Keratinocyte (primary cell): ENCODE data around the gene AFAP1L2.

Source experiments
- CTCF ChIP-seq, 3 experiments: IDR thresholded peaks in 1 of 3; conservative IDR thresholded peaks in 1 of 3; optimal IDR thresholded peaks in 1 of 3; 2 replicates in 2 of 3; 3 replicates in 1 of 3; pipeline versions ENCODE3 to v1.5.1; 2011; ENCODE audit warnings: low read length in 3 of 3, mild to moderate bottlenecking in 3 of 3, moderate library complexity in 2 of 3, control low read depth in 1 of 3, inconsistent platforms in 1 of 3; ENCODE audit not compliant: insufficient read depth in 2 of 3; ENCODE audit errors: extremely low read depth in 1 of 3
- EZH2 ChIP-seq: IDR thresholded peaks from one replicate; pipeline ENCODE4 v1.6.1; 2012; ENCODE audit warnings: inconsistent platforms, mild to moderate bottlenecking, low read length, moderate library complexity

GRCh38 chr10:114405011-114405350 lies 679 bp upstream of the AFAP1L2 start:
- TF ChIP-seq CTCF (optimal IDR thresholded peaks at IDR 0.05 in 1 of 3, IDR thresholded peaks at IDR 0.05 in 1 of 3, conservative IDR thresholded peaks at IDR 0.05 in 1 of 3; ENCODE audit: extremely low read depth in 1 of 3, insufficient read depth in 2 of 3, low read length in 3 of 3) (no peak), EZH2 (no peak)
